MM.1S (cell line): ENCODE results near the gene GALNS.

Experiments
- EZH2 ChIP-seq: fragments of 300-600 bp; sonication (generic); optimal IDR thresholded peaks from 2 replicates; pipeline ENCODE3; 2017; ENCODE audit warnings: low read depth, mild to moderate bottlenecking, antibody characterized with exemption, low read length, mixed read lengths
- TF ChIP-seq, protein P1 (sequence below): fragments of 300-600 bp; sonication (generic); IDR thresholded peaks from 2 replicates; pipeline ENCODE4 v1.5.1; 2016; ENCODE audit warnings: antibody characterized with exemption, low read length, mixed read lengths

DNA sequence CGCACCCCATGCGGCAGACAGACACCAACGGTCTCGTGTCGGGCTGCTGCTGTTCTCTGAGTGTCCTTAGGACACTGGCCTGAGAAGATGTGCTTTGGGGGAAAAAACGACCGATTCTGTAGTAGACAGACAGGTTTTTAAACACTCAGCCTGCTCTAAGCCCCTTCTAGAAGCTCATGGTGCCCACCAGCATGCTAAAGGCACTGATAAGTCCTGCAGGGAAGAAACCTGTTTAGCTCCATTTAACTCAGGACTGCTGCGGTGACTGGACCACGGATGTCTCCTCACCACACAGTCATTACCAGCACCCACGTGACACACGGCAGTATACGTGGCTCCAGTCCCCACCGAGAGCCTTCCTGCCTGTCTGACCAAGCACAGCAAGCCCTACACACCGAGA, 26.0 kb downstream of the GALNS start:
- TF ChIP-seq, protein P1, sequence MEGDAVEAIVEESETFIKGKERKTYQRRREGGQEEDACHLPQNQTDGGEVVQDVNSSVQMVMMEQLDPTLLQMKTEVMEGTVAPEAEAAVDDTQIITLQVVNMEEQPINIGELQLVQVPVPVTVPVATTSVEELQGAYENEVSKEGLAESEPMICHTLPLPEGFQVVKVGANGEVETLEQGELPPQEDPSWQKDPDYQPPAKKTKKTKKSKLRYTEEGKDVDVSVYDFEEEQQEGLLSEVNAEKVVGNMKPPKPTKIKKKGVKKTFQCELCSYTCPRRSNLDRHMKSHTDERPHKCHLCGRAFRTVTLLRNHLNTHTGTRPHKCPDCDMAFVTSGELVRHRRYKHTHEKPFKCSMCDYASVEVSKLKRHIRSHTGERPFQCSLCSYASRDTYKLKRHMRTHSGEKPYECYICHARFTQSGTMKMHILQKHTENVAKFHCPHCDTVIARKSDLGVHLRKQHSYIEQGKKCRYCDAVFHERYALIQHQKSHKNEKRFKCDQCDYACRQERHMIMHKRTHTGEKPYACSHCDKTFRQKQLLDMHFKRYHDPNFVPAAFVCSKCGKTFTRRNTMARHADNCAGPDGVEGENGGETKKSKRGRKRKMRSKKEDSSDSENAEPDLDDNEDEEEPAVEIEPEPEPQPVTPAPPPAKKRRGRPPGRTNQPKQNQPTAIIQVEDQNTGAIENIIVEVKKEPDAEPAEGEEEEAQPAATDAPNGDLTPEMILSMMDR, result no peak
- no peak for TF ChIP-seq EZH2
